ENCODE measurements around the gene ABHD16A. TPM values are rescaled to one million over a fixed set of nuclear protein-coding genes. Genes with fewer than 3 reads are reported as not detected.

Gene ABHD16A
- total RNA-seq, 1 donor from 2014 or later = 66.9 TPM

Other genes starting within 250 kb of the ABHD16A start
- gene MICB, start 205.2 kb downstream of the ABHD16A start, total RNA-seq = 14.5 and 29.3 TPM in 2 replicates
- gene MCCD1, start 174.4 kb downstream of the ABHD16A start, total RNA-seq = not detected in 2 replicates
- gene DDX39B, start 161.3 kb downstream of the ABHD16A start, total RNA-seq = 308 and 381 TPM in 2 replicates
- 0.19 and 0.51 TPM in 2 replicates for gene ATP6V1G2, start 156.7 kb downstream of the ABHD16A start, total RNA-seq
- 21.0 and 30.8 TPM in 2 replicates for gene NFKBIL1, start 155.7 kb downstream of the ABHD16A start, total RNA-seq
- gene LTA, start 131.0 kb downstream of the ABHD16A start, total RNA-seq = not detected in 2 replicates
- gene TNF, start 127.8 kb downstream of the ABHD16A start, total RNA-seq = 0.17 TPM in 1 of 2 replicates, not detected in the other
- gene LTB, start 120.9 kb downstream of the ABHD16A start, total RNA-seq = 3.4 and 30.5 TPM in 2 replicates
- 0.37 TPM in 1 of 2 replicates, not detected in the other for gene LST1, start 117.0 kb downstream of the ABHD16A start, total RNA-seq
- not detected in 2 replicates for gene NCR3, start 110.3 kb downstream of the ABHD16A start, total RNA-seq
- not detected in 2 replicates for gene AIF1, start 88.1 kb downstream of the ABHD16A start, total RNA-seq
- gene PRRC2A, start 82.6 kb downstream of the ABHD16A start, total RNA-seq = 32.2 and 70.8 TPM in 2 replicates
- 133 and 309 TPM in 2 replicates for gene BAG6, start 50.7 kb downstream of the ABHD16A start, total RNA-seq
- gene APOM, start 47.4 kb downstream of the ABHD16A start, total RNA-seq = 0.34 and 0.37 TPM in 2 replicates
- gene C6orf47, start 42.5 kb downstream of the ABHD16A start, total RNA-seq = 20.6 and 28.6 TPM in 2 replicates
- 11.9 and 12.9 TPM in 2 replicates for gene GPANK1, start 38.3 kb downstream of the ABHD16A start, total RNA-seq
- 111 and 116 TPM in 2 replicates for gene CSNK2B, start 37.2 kb downstream of the ABHD16A start, total RNA-seq
- 1.8 and 3.2 TPM in 2 replicates for gene LY6G5B, start 33.3 kb downstream of the ABHD16A start, total RNA-seq
- 3.6 and 4.5 TPM in 2 replicates for gene LY6G5C, start 22.3 kb downstream of the ABHD16A start, total RNA-seq
- gene LY6G6F, start 3.5 kb upstream of the ABHD16A start, total RNA-seq = not detected in 2 replicates
- not detected in 2 replicates for gene LY6G6D, start 12.0 kb upstream of the ABHD16A start, total RNA-seq
- gene LY6G6C, start 18.4 kb upstream of the ABHD16A start, total RNA-seq = not detected in 2 replicates
- not detected in 2 replicates for gene MPIG6B, start 20.0 kb upstream of the ABHD16A start, total RNA-seq
- 126 and 150 TPM in 2 replicates for gene DDAH2, start 26.0 kb upstream of the ABHD16A start, total RNA-seq
- 543 and 615 TPM in 2 replicates for gene CLIC1, start 33.2 kb upstream of the ABHD16A start, total RNA-seq
- gene MSH5, start 36.7 kb upstream of the ABHD16A start, total RNA-seq = 7.1 and 8.5 TPM in 2 replicates
- 1.4 and 2.4 TPM in 2 replicates for gene SAPCD1, start 59.3 kb upstream of the ABHD16A start, total RNA-seq
- 0.05 and 0.34 TPM in 2 replicates for gene VWA7, start 74.0 kb upstream of the ABHD16A start, total RNA-seq
- gene VARS1, start 92.4 kb upstream of the ABHD16A start, total RNA-seq = 39.7 and 116 TPM in 2 replicates
- gene LSM2, start 103.6 kb upstream of the ABHD16A start, total RNA-seq = 32.0 and 36.9 TPM in 2 replicates
- 0.51 and 0.85 TPM in 2 replicates for gene HSPA1L, start 112.0 kb upstream of the ABHD16A start, total RNA-seq
- gene HSPA1A, start 112.2 kb upstream of the ABHD16A start, total RNA-seq = 139 and 155 TPM in 2 replicates
- gene HSPA1B, start 124.4 kb upstream of the ABHD16A start, total RNA-seq = 68.8 and 71.5 TPM in 2 replicates
- 66.8 and 78.1 TPM in 2 replicates for gene NEU1, start 159.5 kb upstream of the ABHD16A start, total RNA-seq
- gene SLC44A4, start 175.7 kb upstream of the ABHD16A start, total RNA-seq = 0.05 and 0.17 TPM in 2 replicates
- gene EHMT2, start 194.4 kb upstream of the ABHD16A start, total RNA-seq = 45.9 and 58.9 TPM in 2 replicates
- gene ZBTB12, start 198.8 kb upstream of the ABHD16A start, total RNA-seq = 3.6 and 4.9 TPM in 2 replicates
- not detected in 2 replicates for gene C2, start 224.4 kb upstream of the ABHD16A start, total RNA-seq
- 1.6 and 2.0 TPM in 2 replicates for gene CFB, start 242.8 kb upstream of the ABHD16A start, total RNA-seq